Activated T-helper 1 cell treated with anti-CD3 and anti-CD28 coated beads, Interleukin-2, amount 50 U/mL, for 16 hours (primary cell): ENCODE measurements around the gene KRT28.
"Not testable (repeated sequence)": the region's sequence is repeated elsewhere in the genome, so short reads cannot be mapped to it uniquely, and the experiment has no call there.

Experiments used
- DNase-seq, 2 donors: peaks; one replicate each; pipeline ENCODE4 v3.0.0-alpha.2; 2020; ENCODE audit warnings: low read depth in 1 of 2, low spot score in 1 of 2

Gene KRT28

DNA sequence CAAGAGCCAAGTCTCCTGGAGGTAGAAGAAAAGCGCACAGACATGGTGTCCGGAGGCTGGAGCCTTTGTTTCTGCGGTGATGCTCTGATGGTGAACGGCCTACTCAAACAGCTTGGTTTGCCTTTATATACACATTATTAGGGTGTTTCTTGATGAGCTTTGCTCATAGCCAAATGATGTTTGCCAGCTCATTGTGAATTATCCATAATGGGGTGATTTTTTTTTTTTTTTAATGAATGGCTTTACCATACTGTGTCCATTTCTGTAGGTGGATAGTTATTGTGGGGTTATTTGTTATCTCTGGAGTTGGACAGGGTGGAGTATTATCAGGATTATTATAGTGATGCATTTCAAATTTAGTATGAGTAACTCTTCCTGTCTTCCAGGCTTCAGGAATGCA is 17.3 kb downstream of the KRT28 start, which contains the start of gene KRT27:
Gene KRT27, minus strand, starts transcription at position 101 of the 400 bp plus-strand sequence. Its CDS starts 57 bp downstream, at position 44.
- DNase-seq = no peak

DNA sequence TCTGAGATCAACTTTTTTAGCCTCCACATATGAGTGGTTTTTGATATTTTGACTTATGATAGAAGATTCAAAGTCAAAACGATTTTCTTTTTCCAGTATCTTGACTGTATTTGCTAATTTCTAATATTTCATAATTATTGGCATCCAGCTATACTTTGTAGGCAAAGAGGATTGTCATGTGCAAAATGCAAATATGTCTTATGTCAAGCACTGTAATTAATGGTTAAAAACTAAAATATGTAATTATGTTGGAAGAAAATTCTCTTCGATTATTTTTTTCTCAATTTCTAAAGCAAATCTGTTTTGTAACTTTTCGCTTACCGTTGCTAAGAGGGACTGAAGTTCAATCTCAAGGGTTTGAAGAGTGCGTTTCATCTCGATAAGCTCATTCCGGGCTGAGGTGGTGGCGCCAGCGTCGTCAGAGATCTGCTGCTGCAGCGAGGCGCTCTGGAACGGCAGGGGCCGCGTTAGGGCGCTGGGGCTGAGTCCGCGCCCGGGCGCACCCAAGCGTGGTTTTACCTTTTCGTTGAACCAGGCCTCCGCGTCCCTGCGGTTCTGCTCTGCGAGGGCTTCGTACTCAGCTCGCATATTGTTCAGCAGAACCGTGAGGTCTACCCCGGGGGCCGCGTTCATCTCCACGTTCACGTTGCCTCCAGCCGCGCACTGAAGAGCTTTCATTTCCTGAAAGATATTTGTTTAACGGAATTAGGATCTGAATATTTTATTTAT is 20.4 kb downstream of the KRT28 start:
- no peak for DNase-seq

DNA sequence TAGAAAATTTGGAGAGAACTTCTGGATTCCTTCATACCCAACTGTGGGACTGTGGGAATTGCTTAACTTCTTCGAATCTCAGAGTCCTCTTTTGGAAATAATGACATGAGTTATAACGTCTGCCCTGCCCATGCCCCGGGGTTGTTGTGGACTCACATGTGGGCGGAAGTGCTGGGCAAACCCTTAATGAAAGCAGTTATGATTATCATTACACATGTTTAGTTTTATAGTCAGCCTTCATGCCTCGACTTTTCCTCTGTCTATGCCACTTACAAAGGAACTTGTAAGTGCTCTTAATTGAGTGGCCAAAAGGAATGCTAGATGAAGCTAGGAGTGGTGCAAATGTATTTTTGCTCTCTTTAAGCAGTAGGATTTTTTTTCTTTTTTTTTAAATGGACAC is 21.3 kb downstream of the KRT28 start:
- DNase-seq = no peak

DNA sequence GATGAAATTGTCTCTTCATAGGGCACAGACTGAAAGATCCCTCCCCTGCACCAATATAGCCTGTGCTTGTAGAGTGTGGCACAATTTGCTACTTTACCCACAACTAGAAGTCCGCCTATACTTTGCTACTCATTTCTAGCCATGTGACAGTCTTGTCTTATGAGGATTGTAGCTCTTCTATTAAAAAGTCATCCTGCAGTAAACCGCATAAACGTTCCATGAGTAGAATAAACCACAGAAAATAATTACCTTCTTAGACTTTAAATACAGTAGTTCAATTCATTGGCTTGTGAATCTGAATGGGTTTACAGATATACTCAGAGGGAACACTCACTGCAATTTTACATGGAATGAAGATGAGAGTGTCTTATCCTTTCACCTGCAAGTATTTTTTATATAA is 21.8 kb downstream of the KRT28 start:
- no peak for DNase-seq

DNA sequence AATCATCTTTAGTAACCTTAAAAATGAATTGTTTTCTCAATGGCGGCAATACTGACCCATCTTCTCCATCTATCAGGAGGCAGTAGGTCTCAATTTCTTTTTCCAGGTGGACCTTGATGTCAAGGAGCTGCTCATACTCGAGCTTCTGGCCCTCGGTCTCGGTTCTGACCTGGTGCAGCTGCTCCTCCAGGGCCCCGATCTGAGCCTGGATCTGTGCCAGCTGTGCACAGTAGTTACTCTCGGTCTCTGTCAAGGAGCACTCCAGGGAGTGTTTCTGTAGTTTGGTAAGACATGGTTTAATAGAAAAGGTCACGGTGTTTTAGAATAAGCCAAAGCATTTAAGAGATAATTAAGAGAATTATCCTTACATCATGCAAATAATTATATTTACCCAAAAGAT is 22.3 kb downstream of the KRT28 start:
- no peak for DNase-seq

DNA sequence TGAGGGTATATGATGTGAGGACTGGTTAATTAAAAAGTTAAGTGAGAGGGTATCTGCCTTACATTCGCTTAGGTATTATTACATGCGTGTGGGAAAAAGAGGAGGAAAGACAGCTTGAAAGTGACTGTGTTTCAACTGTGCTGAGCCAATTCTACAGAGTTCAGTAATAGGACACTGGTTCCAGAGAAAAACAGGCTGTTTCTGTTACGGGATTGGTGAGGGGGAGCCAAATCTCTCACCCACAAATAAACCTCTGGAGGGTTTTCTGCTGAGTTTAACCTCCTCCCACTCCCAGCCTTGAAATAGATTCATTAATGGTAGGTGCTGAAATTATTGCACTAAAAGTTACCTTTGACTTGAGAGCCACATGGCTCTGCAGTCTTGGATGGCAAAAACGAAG is 23.8 kb downstream of the KRT28 start:
- DNase-seq = no peak

DNA sequence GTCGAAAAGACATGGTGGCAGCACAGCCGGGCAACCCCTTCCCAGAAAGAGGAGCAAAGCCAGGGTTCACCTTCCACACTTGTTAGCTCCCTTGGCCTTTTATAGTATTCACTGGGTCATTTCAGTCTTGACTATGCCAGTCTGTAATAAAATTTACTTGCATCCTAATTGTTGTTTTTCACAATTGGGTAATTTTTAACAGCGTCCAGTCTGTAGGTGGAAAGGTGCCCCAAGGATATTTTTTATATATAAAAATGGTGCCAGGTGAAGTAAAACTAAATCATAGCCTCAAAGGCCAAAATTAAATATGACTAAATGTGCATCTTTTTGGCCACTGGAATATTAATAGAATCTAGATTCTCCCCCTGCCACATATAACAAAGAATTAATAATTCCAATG is 27.7 kb downstream of the KRT28 start, which contains the start of gene KRT26:
Gene KRT26, minus strand, starts transcription at position 101 of the 400 bp plus-strand sequence. Its CDS starts 88 bp downstream, at position 13.
- no peak for DNase-seq

DNA sequence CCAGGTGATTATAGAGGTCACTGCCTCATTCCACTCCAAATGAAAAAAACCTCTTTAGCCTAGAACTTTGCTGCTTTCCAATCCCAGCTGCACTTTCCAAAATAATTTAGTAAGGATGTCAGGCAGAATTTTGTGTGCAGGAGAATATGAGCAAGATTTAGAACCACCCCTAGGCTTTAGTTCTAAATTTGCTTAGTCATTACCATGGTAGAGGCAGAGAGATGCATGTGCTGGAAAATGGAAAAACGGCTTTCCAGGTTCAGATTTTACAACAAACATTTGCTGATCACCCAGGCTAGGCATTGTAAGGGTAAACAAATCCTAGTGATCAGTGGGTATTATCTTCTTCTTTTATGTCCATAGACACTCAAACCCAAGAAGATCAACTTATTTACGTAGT is 34.1 kb downstream of the KRT28 start:
- DNase-seq = no peak

DNA sequence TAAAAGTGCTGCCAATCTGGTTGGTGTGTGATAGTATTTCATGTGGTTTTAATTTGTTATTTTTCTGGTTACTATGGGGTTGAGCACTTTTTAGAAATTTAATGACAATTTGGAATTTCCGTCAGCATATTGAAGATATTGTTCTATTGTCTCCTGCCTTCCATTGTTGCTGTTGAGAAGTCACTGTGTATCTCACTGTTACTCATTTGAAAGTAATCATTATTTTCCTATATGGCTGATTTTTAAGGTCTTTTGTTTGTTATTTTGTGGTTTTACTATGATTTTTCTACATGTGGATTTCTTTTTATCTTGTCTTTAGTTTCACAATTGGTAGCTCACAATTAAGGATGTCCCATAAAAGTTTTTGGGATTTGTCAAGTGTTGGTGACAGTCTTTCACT is 36.0 kb downstream of the KRT28 start:
- no peak for DNase-seq

DNA sequence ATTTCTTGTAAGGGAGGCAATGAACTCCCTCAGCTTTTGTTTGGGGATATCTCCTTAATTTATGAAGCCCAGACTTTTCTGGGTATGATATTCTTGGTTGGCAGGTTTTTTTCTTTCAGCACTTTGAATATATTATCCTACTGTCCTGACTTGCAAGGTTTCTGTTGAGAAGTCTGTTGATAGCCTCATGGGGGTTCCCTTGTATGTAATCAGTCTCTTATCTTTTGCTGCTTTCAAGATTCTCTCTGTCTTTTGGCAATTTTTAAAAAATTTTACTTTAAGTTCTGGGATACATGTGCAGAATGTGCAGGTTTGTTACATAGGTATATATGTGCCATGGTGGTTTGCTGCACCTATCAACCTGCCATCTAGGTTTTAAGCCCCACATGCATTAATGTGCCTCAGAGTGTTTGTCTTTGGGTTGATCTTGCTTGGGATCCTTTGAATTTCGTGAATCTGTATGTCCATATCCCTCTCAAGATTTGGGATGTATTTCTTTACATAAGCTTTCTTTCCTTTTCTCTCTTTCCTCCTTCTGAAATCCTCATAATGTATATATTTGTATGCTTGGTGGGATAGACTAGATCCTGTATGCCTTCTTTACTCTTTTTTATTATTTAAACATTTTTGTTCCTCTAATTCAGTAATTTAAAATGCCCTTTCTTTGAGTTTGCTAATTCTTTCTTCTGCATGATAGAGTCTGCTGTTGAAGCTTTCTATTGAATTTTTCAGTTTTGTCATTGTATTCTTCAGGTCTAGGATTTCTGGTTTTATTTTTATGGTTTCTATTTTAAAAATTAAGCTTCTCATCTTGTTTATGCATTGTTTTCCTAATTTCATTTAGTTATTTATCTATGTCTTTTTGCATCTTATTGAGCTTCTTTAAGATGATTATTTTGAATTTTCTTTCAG is 39.4 kb downstream of the KRT28 start:
- no peak for DNase-seq

DNA sequence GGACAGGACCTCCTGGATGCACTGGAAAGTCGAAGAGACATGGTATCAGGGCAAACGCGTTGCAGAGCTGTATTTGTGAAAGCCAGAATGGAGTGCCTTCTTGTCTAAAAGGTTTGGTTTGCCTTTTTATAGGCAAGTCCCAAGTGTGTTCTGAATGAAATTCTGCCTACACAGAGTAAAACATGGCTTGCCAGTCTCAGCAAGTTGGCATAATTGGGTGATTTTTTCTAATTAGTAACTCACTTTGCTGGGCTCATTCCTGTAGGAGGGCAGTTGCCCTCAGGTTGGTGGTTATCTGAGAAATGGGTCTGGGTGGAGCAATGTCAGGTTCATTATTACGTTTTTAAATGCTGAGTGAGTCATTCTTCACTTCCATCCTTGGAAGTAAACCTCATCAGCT is 44.5 kb downstream of the KRT28 start, which contains the start of gene KRT25:
Gene KRT25, minus strand, starts transcription at position 101 of the 400 bp plus-strand sequence. Its CDS starts 60 bp downstream, at position 41.
- DNase-seq = no peak

DNA sequence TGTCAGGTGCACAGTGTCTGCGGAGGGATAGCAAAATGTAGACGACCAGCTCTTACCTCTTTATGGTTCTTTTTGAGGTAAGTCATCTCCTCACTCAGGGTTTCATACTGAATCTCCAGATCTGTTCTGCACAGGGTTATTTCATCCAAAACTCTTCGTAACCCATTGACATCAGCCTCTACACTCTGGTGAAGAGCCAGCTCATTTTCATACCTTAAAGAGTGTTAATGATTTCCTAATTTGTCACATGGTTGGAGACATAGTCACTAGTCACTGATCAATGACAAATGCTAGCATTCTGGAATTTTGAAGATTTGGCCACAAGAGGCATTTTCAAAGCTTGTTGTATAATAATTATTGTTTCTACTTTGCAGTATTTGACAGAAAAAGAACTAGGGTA is 46.0 kb downstream of the KRT28 start:
- DNase-seq = no peak

DNA sequence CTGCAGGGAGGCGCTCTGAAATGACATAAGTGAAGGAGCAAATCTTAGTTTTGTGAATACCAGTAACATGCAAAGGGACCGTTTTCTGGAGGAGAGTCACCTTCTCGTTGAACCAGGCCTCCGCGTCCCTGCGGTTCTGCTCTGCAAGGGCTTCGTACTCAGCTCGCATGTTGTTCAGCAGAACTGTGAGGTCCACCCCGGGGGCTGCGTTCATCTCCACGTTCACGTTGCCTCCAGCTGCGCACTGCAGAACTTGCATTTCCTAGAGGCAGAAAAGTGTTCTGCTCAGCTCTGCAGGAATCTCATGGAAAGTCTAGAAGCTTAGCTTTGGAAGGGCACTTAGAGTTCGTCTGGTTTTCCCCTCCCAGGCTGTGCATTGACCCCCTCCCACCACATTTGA is 48.7 kb downstream of the KRT28 start:
- DNase-seq = no peak

DNA sequence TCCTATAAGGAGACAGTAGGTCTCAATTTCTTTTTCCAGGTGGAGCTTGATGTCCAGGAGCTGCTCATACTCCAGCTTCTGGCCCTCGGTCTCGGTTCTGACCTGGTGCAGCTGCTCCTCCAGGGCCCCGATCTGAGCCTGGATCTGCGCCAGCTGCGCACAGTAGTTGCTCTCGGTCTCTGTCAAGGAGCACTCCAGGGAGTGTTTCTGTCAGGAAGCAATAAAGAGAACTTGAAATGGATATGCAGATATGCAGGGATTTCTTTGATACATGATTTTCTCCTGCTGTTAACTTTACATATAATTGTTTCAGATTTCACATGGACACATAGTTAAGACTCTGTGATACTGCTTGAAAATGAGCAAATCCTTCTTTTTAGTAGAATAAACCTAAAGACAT is 49.4 kb downstream of the KRT28 start:
- DNase-seq = no peak

DNA sequence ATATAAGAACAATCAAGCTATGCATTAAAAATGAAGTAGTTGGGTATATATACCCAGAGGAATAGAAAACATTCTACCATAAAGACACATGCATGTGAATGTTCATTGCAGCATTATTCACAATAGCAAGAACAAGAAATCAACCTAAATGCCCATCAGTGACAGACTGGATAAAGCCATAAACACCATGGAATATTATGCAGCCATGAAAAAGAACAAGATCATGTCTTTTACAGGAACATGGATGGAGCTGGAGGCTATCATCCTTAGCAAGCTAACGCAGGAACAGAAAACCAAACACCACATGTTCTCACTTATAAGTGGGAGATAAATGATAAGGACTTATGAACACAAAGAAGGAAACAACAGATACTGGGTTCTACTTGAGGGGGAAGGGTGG is 51.1 kb downstream of the KRT28 start:
- not testable (repeated sequence) for DNase-seq
